ENCODE results near the gene CRHR1.

The CRHR1 gene

GRCh38 chr17:45836047-45837044 lies 52.2 kb downstream of the CRHR1 start:
- peaks cover 41% of the 10 kb centered on the region for H3K27me3 ChIP-seq (ENCODE audit: insufficient read depth, low read length)
- H3K4me1 ChIP-seq (ENCODE audit: control insufficient read depth, insufficient read depth, low read length, unreplicated experiment): no peaks in the 10 kb centered on the region
- no peak overlapping the region for H3K4me3 ChIP-seq (ENCODE audit: low read depth, low read length)
- H3K79me2 ChIP-seq (ENCODE audit: control insufficient read depth, insufficient read depth, low read length, unreplicated experiment): no peaks in the 10 kb centered on the region
- no peaks in the 10 kb centered on the region for H3K36me3 ChIP-seq (ENCODE audit: insufficient read depth, low read length)
- no peak overlapping the region for H2AFZ ChIP-seq (ENCODE audit: low read length, unreplicated experiment)
- H3K27ac ChIP-seq (ENCODE audit: low read depth, low read length): no peak overlapping the region

- Histone ChIP-seq H3K79me2 (ENCODE audit: control insufficient read depth, insufficient read depth, low read length, unreplicated experiment) (no peaks in the 10 kb centered on the region), H3K27me3 (ENCODE audit: insufficient read depth, low read length) (peaks cover 43% of the 10 kb centered on the region), H3K4me1 (ENCODE audit: control insufficient read depth, insufficient read depth, low read length, unreplicated experiment) (no peaks in the 10 kb centered on the region), H3K36me3 (ENCODE audit: insufficient read depth, low read length) (no peaks in the 10 kb centered on the region), H2AFZ (ENCODE audit: low read length, unreplicated experiment) (no peak overlapping the region), H3K27ac (ENCODE audit: low read depth, low read length) (no peak overlapping the region), H3K4me3 (ENCODE audit: low read depth, low read length) (no peak overlapping the region)
Observed at GRCh38 chr17:45837187-45837586, 53.1 kb downstream of the CRHR1 start.

- H3K27ac ChIP-seq (ENCODE audit: low read depth, low read length): no peak overlapping the region
- no peak overlapping the region for H3K4me3 ChIP-seq (ENCODE audit: low read depth, low read length)
- H2AFZ ChIP-seq (ENCODE audit: low read length, unreplicated experiment): no peak overlapping the region
- peaks cover 43% of the 10 kb centered on the region for H3K27me3 ChIP-seq (ENCODE audit: insufficient read depth, low read length)
- H3K79me2 ChIP-seq (ENCODE audit: control insufficient read depth, insufficient read depth, low read length, unreplicated experiment): no peaks in the 10 kb centered on the region
- no peaks in the 10 kb centered on the region for H3K36me3 ChIP-seq (ENCODE audit: insufficient read depth, low read length)
- no peaks in the 10 kb centered on the region for H3K4me1 ChIP-seq (ENCODE audit: control insufficient read depth, insufficient read depth, low read length, unreplicated experiment)
Observed at GRCh38 chr17:45837603-45838002, 53.5 kb downstream of the CRHR1 start.

GRCh38 chr17:45838751-45839295 lies 54.7 kb downstream of the CRHR1 start:
- no peak overlapping the region for H2AFZ ChIP-seq (ENCODE audit: low read length, unreplicated experiment)
- H3K27me3 ChIP-seq (ENCODE audit: insufficient read depth, low read length): peaks cover 49% of the 10 kb centered on the region
- H3K4me3 ChIP-seq (ENCODE audit: low read depth, low read length): no peak overlapping the region
- no peak overlapping the region for H3K27ac ChIP-seq (ENCODE audit: low read depth, low read length)
- no peaks in the 10 kb centered on the region for H3K4me1 ChIP-seq (ENCODE audit: control insufficient read depth, insufficient read depth, low read length, unreplicated experiment)
- no peaks in the 10 kb centered on the region for H3K36me3 ChIP-seq (ENCODE audit: insufficient read depth, low read length)
- no peaks in the 10 kb centered on the region for H3K79me2 ChIP-seq (ENCODE audit: control insufficient read depth, insufficient read depth, low read length, unreplicated experiment)

- H3K27me3 ChIP-seq (ENCODE audit: insufficient read depth, low read length): peaks cover 53% of the 10 kb centered on the region
- no peak overlapping the region for H3K4me3 ChIP-seq (ENCODE audit: low read depth, low read length)
Observed at GRCh38 chr17:45839442-45839841, 55.3 kb downstream of the CRHR1 start.

GRCh38 chr17:45841186-45841585 lies 57.1 kb downstream of the CRHR1 start:
- Histone ChIP-seq H3K27ac (ENCODE audit: low read depth, low read length) (no peak overlapping the region), H3K4me1 (ENCODE audit: control insufficient read depth, insufficient read depth, low read length, unreplicated experiment) (no peaks in the 10 kb centered on the region), H2AFZ (ENCODE audit: low read length, unreplicated experiment) (no peak overlapping the region), H3K4me3 (ENCODE audit: low read depth, low read length) (no peak overlapping the region), H3K27me3 (ENCODE audit: insufficient read depth, low read length) (peaks cover 44% of the 10 kb centered on the region), H3K36me3 (ENCODE audit: insufficient read depth, low read length) (no peaks in the 10 kb centered on the region), H3K79me2 (ENCODE audit: control insufficient read depth, insufficient read depth, low read length, unreplicated experiment) (no peaks in the 10 kb centered on the region)

More at GRCh38 chr17:45839442-45839841, 55.3 kb downstream of the CRHR1 start:
- Histone ChIP-seq H3K27ac (ENCODE audit: low read depth, low read length) (no peak overlapping the region), H3K79me2 (ENCODE audit: control insufficient read depth, insufficient read depth, low read length, unreplicated experiment) (no peaks in the 10 kb centered on the region), H3K4me1 (ENCODE audit: control insufficient read depth, insufficient read depth, low read length, unreplicated experiment) (no peaks in the 10 kb centered on the region), H2AFZ (ENCODE audit: low read length, unreplicated experiment) (no peak overlapping the region), H3K36me3 (ENCODE audit: insufficient read depth, low read length) (no peaks in the 10 kb centered on the region)

- Histone ChIP-seq H3K36me3 (ENCODE audit: insufficient read depth, low read length) (no peaks in the 10 kb centered on the region), H3K27ac (ENCODE audit: low read depth, low read length) (no peak overlapping the region), H2AFZ (ENCODE audit: low read length, unreplicated experiment) (no peak overlapping the region), H3K27me3 (ENCODE audit: insufficient read depth, low read length) (peaks cover 40% of the 10 kb centered on the region), H3K4me3 (ENCODE audit: low read depth, low read length) (no peak overlapping the region), H3K4me1 (ENCODE audit: control insufficient read depth, insufficient read depth, low read length, unreplicated experiment) (no peaks in the 10 kb centered on the region), H3K79me2 (ENCODE audit: control insufficient read depth, insufficient read depth, low read length, unreplicated experiment) (no peaks in the 10 kb centered on the region)
Observed at GRCh38 chr17:45841883-45842525, 57.9 kb downstream of the CRHR1 start.

- Histone ChIP-seq H3K79me2 (ENCODE audit: control insufficient read depth, insufficient read depth, low read length, unreplicated experiment) (no peaks in the 10 kb centered on the region), H2AFZ (ENCODE audit: low read length, unreplicated experiment) (no peak overlapping the region), H3K4me1 (ENCODE audit: control insufficient read depth, insufficient read depth, low read length, unreplicated experiment) (no peaks in the 10 kb centered on the region), H3K36me3 (ENCODE audit: insufficient read depth, low read length) (no peaks in the 10 kb centered on the region), H3K27ac (ENCODE audit: low read depth, low read length) (no peak overlapping the region), H3K27me3 (ENCODE audit: insufficient read depth, low read length) (peaks cover 42% of the 10 kb centered on the region), H3K4me3 (ENCODE audit: low read depth, low read length) (no peak overlapping the region)
Observed at GRCh38 chr17:45843722-45844121, 59.6 kb downstream of the CRHR1 start.

GRCh38 chr17:45844695-45845375 lies 60.7 kb downstream of the CRHR1 start, which contains the start of gene SPPL2C:
TSS of gene SPPL2C (plus strand) at chr17:45844881. CDS start at chr17:45844907, 26 bp downstream.
- H2AFZ ChIP-seq (ENCODE audit: low read length, unreplicated experiment): no peak within 1 kb of the TSS
- no peaks in the 10 kb centered on the region for H3K79me2 ChIP-seq (ENCODE audit: control insufficient read depth, insufficient read depth, low read length, unreplicated experiment)
- peaks cover 37% of the 10 kb centered on the region for H3K27me3 ChIP-seq (ENCODE audit: insufficient read depth, low read length)
- H3K4me1 ChIP-seq (ENCODE audit: control insufficient read depth, insufficient read depth, low read length, unreplicated experiment): no peaks in the 10 kb centered on the region
- no peak within 1 kb of the TSS for H3K4me3 ChIP-seq (ENCODE audit: low read depth, low read length)
- H3K27ac ChIP-seq (ENCODE audit: low read depth, low read length): no peak within 1 kb of the TSS
- H3K36me3 ChIP-seq (ENCODE audit: insufficient read depth, low read length): no peaks in the 10 kb centered on the region

Measured in ACC112 (cell line).